ENCODE data around the gene RNLS. TPM values are rescaled to one million over a fixed set of nuclear protein-coding genes. Genes with fewer than 3 reads are reported as not detected.

Gene RNLS
- total and polyA plus RNA-seq, 2 of the 4 experiments (the other 2 are of a cell fraction), result 4.5 to 7.0 TPM

DNA sequence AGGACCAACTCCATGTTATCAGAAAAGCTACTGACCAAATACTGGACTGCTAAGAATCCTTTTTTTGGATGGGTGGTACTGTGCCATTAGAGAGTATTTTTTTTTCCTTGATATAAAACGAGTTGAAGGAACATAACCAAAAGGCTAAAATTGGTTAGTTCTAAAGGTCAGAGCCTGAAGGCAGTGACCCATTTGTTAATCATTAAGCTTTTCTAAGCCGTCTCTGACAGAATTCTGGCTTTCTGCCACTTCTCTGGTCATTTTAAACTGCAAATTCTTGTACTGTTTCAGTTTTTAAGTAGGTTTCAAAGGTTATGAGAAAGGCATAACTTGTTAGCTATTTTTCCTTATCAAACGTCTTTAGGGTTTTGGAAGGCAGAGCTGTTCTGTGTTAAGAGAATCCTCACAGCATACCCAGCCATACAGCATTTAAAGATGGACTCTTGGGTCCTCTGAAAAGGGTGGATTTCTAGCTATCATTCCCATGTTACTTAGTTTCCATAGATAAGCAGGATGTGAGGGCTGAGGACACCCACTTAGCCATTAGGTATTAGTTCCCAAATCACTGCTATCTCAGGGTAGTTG lies 196.8 kb downstream of the RNLS start (continued):
- TF ChIP-seq MXI1 (IDR thresholded peaks at IDR 0.05; ENCODE audit: borderline replicate concordance, low read depth, low read length) (no peak), NFE2L2 (IDR thresholded peaks at IDR 0.05; ENCODE audit: low read depth, low read length) (no peak)

DNA sequence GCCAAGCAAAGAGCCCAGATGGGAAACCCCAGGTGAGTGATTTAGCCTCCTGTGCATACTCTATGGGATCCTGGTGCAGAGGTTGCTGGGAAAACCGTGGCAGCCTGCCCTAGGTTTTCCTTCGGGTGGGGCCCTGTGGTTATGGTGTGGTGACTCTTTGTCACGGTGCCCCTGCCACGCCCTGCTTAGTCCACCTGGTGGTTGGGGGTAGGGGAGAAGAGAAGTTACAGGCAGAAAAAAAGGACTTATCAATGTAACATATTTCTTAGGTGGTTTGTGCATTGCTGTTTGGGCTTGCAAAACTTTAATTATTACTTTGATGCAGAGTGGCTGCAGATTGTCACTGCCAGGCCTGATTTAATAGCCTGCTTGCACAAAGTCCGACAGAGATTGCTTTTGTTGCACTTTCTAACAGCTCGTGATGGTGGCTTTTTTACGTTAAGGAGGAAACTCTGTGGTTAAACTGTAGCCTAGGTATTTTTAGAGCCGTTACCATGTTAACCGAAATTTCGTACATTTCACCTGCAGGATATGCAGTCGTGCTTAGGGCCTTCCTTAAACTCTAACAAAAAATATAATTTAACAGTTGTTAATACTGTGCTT lies 197.4 kb downstream of the RNLS start:
- Histone ChIP-seq H3K4me2 (ENCODE audit: low read depth, low read length) (no peak overlapping the region), H2AFZ (replicated peaks; ENCODE audit: low read length, poor library complexity) (no peak overlapping the region), H3K9me3 (ENCODE audit: control insufficient read depth, insufficient read depth, low read length) (no peaks in the 10 kb centered on the region), H3K56ac (ENCODE audit: extremely low read depth, insufficient read depth, low read length) (no peak overlapping the region), H3K18ac (ENCODE audit: low read depth, low read length) (no peak overlapping the region), H3K4me3 (ENCODE audit: insufficient read depth, low read depth, low read length) (no peak overlapping the region), H3K4me1 (ENCODE audit: control insufficient read depth, insufficient read depth, low read length) (peaks cover 2% of the 10 kb centered on the region; the same call in 1 of the 2 replicates), H4K20me1 (ENCODE audit: insufficient read depth, low read length) (no peaks in the 10 kb centered on the region), H3K4ac (ENCODE audit: low read depth, low read length) (no peak overlapping the region), H2BK15ac (ENCODE audit: low read depth, low read length) (no peak overlapping the region), H3K36me3 (ENCODE audit: control insufficient read depth, insufficient read depth, low read length) (no peaks in the 10 kb centered on the region), H3K23ac (ENCODE audit: low read depth, low read length) (no peak overlapping the region), H2AK5ac (ENCODE audit: low read depth, low read length) (no peak overlapping the region), H2BK5ac (ENCODE audit: low read depth, low read length, poor library complexity, severe bottlenecking) (no peak overlapping the region), H3K9me1 (ENCODE audit: insufficient read depth, low read length) (no peaks in the 10 kb centered on the region), H4K8ac (ENCODE audit: low read depth in 2 of 2, low read length in 2 of 2) (no peak overlapping the region), H3K27me3 (ENCODE audit: control insufficient read depth, insufficient read depth, low read length) (no peaks in the 10 kb centered on the region), H2BK120ac (ENCODE audit: low read depth, low read length) (no peak overlapping the region), H2BK20ac (ENCODE audit: low read depth, low read length) (no peak overlapping the region), H3K9ac (ENCODE audit: low read depth, low read length) (no peak overlapping the region), H4K5ac (ENCODE audit: low read depth, low read length) (no peak overlapping the region), H3K14ac (replicated peaks; ENCODE audit: low read depth, low read length) (no peak overlapping the region), H4K91ac (ENCODE audit: insufficient read depth, low read depth, low read length) (no peak overlapping the region), H3K27ac (ENCODE audit: insufficient read depth, low read length) (no peak overlapping the region), H2AK9ac (replicated peaks; ENCODE audit: low read depth, low read length, poor library complexity) (no peak overlapping the region), H3K79me1 (ENCODE audit: low read depth in 1 of 2, low read length in 2 of 2) (no peaks in the 10 kb centered on the region)
- no peak for TF ChIP-seq FOS (IDR thresholded peaks at IDR 0.05; ENCODE audit: low read depth, low read length)
- intact Hi-C loops (cut with micrococcal nuclease), result loop anchor here (5.0 to 10.0 kb wide), 3 partner anchors 411 to 728 kb away; partner anchors contain the start of gene PAPSS2
- in situ Hi-C loops (cut with MboI; ENCODE audit: low sequenced_read_pairs), result loop anchor here (5.0 kb wide), 1 partner anchor 523 kb away; the partner anchor contains the start of genes KLLN and PTEN
- POLR2A ChIA-PET (ENCODE audit: unreplicated experiment), result no interaction called here
- DNase-seq (no peak), ATAC-seq (ENCODE audit: low read depth) (no peak)
- dilution Hi-C loops (cut with HindIII; ENCODE audit: low sequenced_read_pairs, unreplicated experiment), result no loop called here
- CTCF ChIA-PET, result no interaction called here
- no TSS peak for BruUV-seq (replicated peaks)
- no CpG with 5 or more reads among the region's 11 CpGs for WGBS, 2 experiments (ENCODE audit: extremely low coverage in 2 of 2, insufficient read length in 1 of 2)

Measured in IMR-90 (cell line).